ENCODE measurements around the gene TBC1D21.

TBC1D21 gene

GRCh38 chr15:73862276-73862675 lies 11.1 kb upstream of the TBC1D21 start:
- DNase-seq = no peak

- no peak for DNase-seq
Observed at GRCh38 chr15:73865379-73865778, 8.0 kb upstream of the TBC1D21 start.

GRCh38 chr15:73865904-73866303 lies 7.5 kb upstream of the TBC1D21 start:
- no peak for DNase-seq

GRCh38 chr15:73866481-73866880 lies 6.9 kb upstream of the TBC1D21 start:
- no peak for DNase-seq

- no peak for DNase-seq
Observed at GRCh38 chr15:73866881-73867410, 6.4 kb upstream of the TBC1D21 start.

GRCh38 chr15:73867426-73867825 lies 5.9 kb upstream of the TBC1D21 start:
- DNase-seq = no peak

- no peak for DNase-seq
Observed at GRCh38 chr15:73867956-73868355, 5.4 kb upstream of the TBC1D21 start.

GRCh38 chr15:73869216-73869995 lies 4.0 kb upstream of the TBC1D21 start:
- no peak for DNase-seq

- DNase-seq = peak; percentile 14
Observed at GRCh38 chr15:73870700-73871408, 2.5 kb upstream of the TBC1D21 start.

- no peak for DNase-seq
Observed at GRCh38 chr15:73872346-73872745, 1.0 kb upstream of the TBC1D21 start.

GRCh38 chr15:73873889-73874511 lies 636 bp downstream of the TBC1D21 start:
- no peak for DNase-seq

- no peak for DNase-seq
Observed at GRCh38 chr15:73879426-73879825, 6.1 kb downstream of the TBC1D21 start.

GRCh38 chr15:73881579-73882320 lies 8.4 kb downstream of the TBC1D21 start:
- no peak for DNase-seq

- no peak for DNase-seq
Observed at GRCh38 chr15:73882761-73883419, 9.5 kb downstream of the TBC1D21 start.

GRCh38 chr15:73884159-73884558 lies 10.8 kb downstream of the TBC1D21 start:
- no peak for DNase-seq

GRCh38 chr15:73885954-73886700 lies 12.8 kb downstream of the TBC1D21 start:
- DNase-seq = no peak

GRCh38 chr15:73886717-73887345 lies 13.5 kb downstream of the TBC1D21 start:
- DNase-seq = no peak

- no peak for DNase-seq
Observed at GRCh38 chr15:73887481-73887880, 14.1 kb downstream of the TBC1D21 start.

GRCh38 chr15:73888224-73889041 lies 15.1 kb downstream of the TBC1D21 start:
- DNase-seq = no peak

All from NCI-H2029 treated with DMSO at 0.1 percent for 48 hours (cell line).